GM23338 (cell line): Measurements from ENCODE around the gene MICAL2. TPM values are rescaled to one million over a fixed set of nuclear protein-coding genes. Genes with fewer than 3 reads are reported as not detected.

Experiments
- ATAC-seq: fragments of 200-7000 bp; cut with Tn5 transposase; 3 replicates; pipeline ENCODE4 v1.9.1; 2020
- DNase-seq: peaks from one replicate; pipeline ENCODE4 v3.0.0-alpha.2; 2015; ENCODE audit warnings: low spot score
- H2AFZ ChIP-seq: fragments of 200-600 bp; sonication (generic); 2 replicates; pipeline ENCODE4 v1.8.0; 2016; ENCODE audit warnings: antibody characterized with exemption, mild to moderate bottlenecking, moderate library complexity
- H3F3A ChIP-seq: fragments of 200-600 bp; sonication (generic); replicated peaks from 2 replicates; pipeline ENCODE4 v1.8.0; 2017; ENCODE audit warnings: antibody characterized with exemption, mixed run types, low read depth
- H3K27ac ChIP-seq: fragments of 200-600 bp; sonication (generic); 2 replicates; pipeline ENCODE4 v1.6.1; 2016; ENCODE audit warnings: low read depth
- H3K27me3 ChIP-seq: fragments of 200-600 bp; sonication (generic); 2 replicates; pipeline ENCODE4 v1.8.0; 2016; ENCODE audit warnings: mild to moderate bottlenecking, mixed run types, moderate library complexity; ENCODE audit not compliant: insufficient read depth
- H3K36me3 ChIP-seq: fragments of 200-600 bp; sonication (generic); 2 replicates; pipeline ENCODE4 v1.8.0; 2016; ENCODE audit warnings: mild to moderate bottlenecking; ENCODE audit not compliant: insufficient read depth
- H3K4me1 ChIP-seq: fragments of 200-600 bp; sonication (generic); 2 replicates; pipeline ENCODE4 v1.8.0; 2016; ENCODE audit warnings: mild to moderate bottlenecking, moderate library complexity; ENCODE audit not compliant: insufficient read depth
- H3K4me2 ChIP-seq: fragments of 200-600 bp; sonication (generic); 2 replicates; pipeline ENCODE4 v1.7.1; 2017; ENCODE audit warnings: mixed run types
- H3K4me3 ChIP-seq: fragments of 200-600 bp; sonication (generic); 2 replicates; pipeline ENCODE4 v1.6.1; 2016; ENCODE audit warnings: mixed run types
- H3K79me2 ChIP-seq: fragments of 200-600 bp; sonication (generic); replicated peaks from 2 replicates; pipeline ENCODE4 v1.8.0; 2017; ENCODE audit warnings: mild to moderate bottlenecking; ENCODE audit not compliant: insufficient read depth
- H3K9me2 ChIP-seq: fragments of 200-600 bp; sonication (generic); 2 replicates; pipeline ENCODE4 v1.8.0; 2017; ENCODE audit not compliant: insufficient read depth
- H4K20me1 ChIP-seq: fragments of 200-600 bp; sonication (generic); replicated peaks from 2 replicates; pipeline ENCODE4 v1.8.0; 2017; ENCODE audit warnings: mild to moderate bottlenecking; ENCODE audit not compliant: insufficient read depth
- H3K27ac Mint-ChIP-seq: 2 replicates; pipeline ENCODE4 v1.8.0; 2020; ENCODE audit warnings: inconsistent platforms, mild to moderate bottlenecking, moderate library complexity, mixed read lengths
- H3K27me3 Mint-ChIP-seq: 3 replicates; pipeline ENCODE4 v1.8.0; 2022; ENCODE audit warnings: low read depth, mild to moderate bottlenecking, moderate library complexity, mixed read lengths, inconsistent platforms; ENCODE audit not compliant: insufficient read depth, poor library complexity
- H3K36me3 Mint-ChIP-seq: 3 replicates; pipeline ENCODE4 v1.8.0; 2021; ENCODE audit warnings: low read depth, mild to moderate bottlenecking, inconsistent platforms, moderate library complexity, mixed read lengths
- H3K4me1 Mint-ChIP-seq: 3 replicates; pipeline ENCODE4 v1.8.0; 2020; ENCODE audit warnings: mild to moderate bottlenecking, inconsistent platforms, mixed read lengths
- H3K4me3 Mint-ChIP-seq: 3 replicates; pipeline ENCODE4 v1.8.0; 2021; ENCODE audit warnings: moderate library complexity, mild to moderate bottlenecking, inconsistent platforms, mixed read lengths
- H3K9me3 Mint-ChIP-seq: 3 replicates; pipeline ENCODE4 v1.8.0; 2020; ENCODE audit warnings: moderate library complexity, mild to moderate bottlenecking, inconsistent platforms, mixed read lengths
- CREB1 ChIP-seq: fragments of 250-450 bp; sonication (Bioruptor Pico); IDR thresholded peaks from 2 replicates; pipeline ENCODE4 v1.5.0; 2020; ENCODE audit warnings: low read depth, mild to moderate bottlenecking, moderate library complexity
- CTCF ChIP-seq, 2 experiments: fragments of 200-600 bp in 1 of 2; sonication (generic) in 1 of 2; conservative IDR thresholded peaks; 2 replicates each; pipeline versions ENCODE4 v1.5.1 to v1.6.1; 2016 to 2017; ENCODE audit warnings: antibody characterized with exemption in 2 of 2, low read depth in 2 of 2, mild to moderate bottlenecking in 2 of 2, moderate library complexity in 1 of 2
- EZH2 ChIP-seq: fragments of 200-600 bp; sonication (generic); IDR thresholded peaks from one replicate; pipeline ENCODE4 v1.8.0; 2017; ENCODE audit warnings: antibody characterized with exemption, mild to moderate bottlenecking, low read depth; ENCODE audit not compliant: unreplicated experiment
- JUNB ChIP-seq: IDR thresholded peaks from one replicate; pipeline ENCODE4 v1.6.1; 2016; ENCODE audit warnings: antibody characterized with exemption; ENCODE audit not compliant: unreplicated experiment
- NANOG ChIP-seq: IDR thresholded peaks from 2 replicates; pipeline ENCODE4 v1.6.1; 2016; ENCODE audit warnings: antibody characterized with exemption, borderline replicate concordance
- polyA plus RNA-seq: library from polyadenylated mRNA; unstranded; fragments of >200 nt; fragmentation: Nextera tagmentation; extraction: Ambion mirVana; gene quantifications from 2 replicates; pipeline ENCODE4 v1.2.1, GENCODE V29; 2016
- total RNA-seq: library from RNA; depleted of rRNA; stranded (reverse); fragments of >200 nt; shearing (Covaris generic); gene quantifications from 2 replicates; pipeline ENCODE4 v1.2.3, GENCODE V29; 2014
- TF ChIP-seq, protein P1 (sequence below): fragments of 250-450 bp; sonication (Bioruptor Pico); IDR thresholded peaks from 2 replicates; pipeline ENCODE4 v1.5.0; 2020; ENCODE audit warnings: mild to moderate bottlenecking, moderate library complexity
- TF ChIP-seq, protein P2 (sequence below): IDR thresholded peaks from 2 replicates; pipeline ENCODE4 v1.6.1; 2016; ENCODE audit warnings: antibody characterized with exemption

MICAL2 gene
- total and polyA plus RNA-seq, 2 experiments from 2014 or later = 0.66 to 1.4 TPM

- TF ChIP-seq, protein P1, sequence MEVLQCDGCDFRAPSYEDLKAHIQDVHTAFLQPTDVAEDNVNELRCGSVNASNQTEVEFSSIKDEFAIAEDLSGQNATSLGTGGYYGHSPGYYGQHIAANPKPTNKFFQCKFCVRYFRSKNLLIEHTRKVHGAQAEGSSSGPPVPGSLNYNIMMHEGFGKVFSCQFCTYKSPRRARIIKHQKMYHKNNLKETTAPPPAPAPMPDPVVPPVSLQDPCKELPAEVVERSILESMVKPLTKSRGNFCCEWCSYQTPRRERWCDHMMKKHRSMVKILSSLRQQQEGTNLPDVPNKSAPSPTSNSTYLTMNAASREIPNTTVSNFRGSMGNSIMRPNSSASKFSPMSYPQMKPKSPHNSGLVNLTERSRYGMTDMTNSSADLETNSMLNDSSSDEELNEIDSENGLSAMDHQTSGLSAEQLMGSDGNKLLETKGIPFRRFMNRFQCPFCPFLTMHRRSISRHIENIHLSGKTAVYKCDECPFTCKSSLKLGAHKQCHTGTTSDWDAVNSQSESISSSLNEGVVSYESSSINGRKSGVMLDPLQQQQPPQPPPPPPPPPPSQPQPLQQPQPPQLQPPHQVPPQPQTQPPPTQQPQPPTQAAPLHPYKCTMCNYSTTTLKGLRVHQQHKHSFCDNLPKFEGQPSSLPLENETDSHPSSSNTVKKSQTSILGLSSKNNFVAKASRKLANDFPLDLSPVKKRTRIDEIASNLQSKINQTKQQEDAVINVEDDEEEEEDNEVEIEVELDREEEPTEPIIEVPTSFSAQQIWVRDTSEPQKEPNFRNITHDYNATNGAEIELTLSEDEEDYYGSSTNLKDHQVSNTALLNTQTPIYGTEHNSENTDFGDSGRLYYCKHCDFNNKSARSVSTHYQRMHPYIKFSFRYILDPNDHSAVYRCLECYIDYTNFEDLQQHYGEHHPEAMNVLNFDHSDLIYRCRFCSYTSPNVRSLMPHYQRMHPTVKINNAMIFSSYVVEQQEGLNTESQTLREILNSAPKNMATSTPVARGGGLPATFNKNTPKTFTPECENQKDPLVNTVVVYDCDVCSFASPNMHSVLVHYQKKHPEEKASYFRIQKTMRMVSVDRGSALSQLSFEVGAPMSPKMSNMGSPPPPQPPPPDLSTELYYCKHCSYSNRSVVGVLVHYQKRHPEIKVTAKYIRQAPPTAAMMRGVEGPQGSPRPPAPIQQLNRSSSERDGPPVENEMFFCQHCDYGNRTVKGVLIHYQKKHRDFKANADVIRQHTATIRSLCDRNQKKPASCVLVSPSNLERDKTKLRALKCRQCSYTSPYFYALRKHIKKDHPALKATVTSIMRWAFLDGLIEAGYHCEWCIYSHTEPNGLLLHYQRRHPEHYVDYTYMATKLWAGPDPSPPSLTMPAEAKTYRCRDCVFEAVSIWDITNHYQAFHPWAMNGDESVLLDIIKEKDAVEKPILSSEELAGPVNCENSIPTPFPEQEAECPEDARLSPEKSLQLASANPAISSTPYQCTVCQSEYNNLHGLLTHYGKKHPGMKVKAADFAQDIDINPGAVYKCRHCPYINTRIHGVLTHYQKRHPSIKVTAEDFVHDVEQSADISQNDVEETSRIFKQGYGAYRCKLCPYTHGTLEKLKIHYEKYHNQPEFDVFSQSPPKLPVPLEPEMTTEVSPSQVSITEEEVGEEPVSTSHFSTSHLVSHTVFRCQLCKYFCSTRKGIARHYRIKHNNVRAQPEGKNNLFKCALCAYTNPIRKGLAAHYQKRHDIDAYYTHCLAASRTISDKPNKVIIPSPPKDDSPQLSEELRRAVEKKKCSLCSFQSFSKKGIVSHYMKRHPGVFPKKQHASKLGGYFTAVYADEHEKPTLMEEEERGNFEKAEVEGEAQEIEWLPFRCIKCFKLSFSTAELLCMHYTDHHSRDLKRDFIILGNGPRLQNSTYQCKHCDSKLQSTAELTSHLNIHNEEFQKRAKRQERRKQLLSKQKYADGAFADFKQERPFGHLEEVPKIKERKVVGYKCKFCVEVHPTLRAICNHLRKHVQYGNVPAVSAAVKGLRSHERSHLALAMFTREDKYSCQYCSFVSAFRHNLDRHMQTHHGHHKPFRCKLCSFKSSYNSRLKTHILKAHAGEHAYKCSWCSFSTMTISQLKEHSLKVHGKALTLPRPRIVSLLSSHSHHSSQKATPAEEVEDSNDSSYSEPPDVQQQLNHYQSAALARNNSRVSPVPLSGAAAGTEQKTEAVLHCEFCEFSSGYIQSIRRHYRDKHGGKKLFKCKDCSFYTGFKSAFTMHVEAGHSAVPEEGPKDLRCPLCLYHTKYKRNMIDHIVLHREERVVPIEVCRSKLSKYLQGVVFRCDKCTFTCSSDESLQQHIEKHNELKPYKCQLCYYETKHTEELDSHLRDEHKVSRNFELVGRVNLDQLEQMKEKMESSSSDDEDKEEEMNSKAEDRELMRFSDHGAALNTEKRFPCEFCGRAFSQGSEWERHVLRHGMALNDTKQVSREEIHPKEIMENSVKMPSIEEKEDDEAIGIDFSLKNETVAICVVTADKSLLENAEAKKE (CRISPR knock-in tag) = no peak
These were observed 21.9 kb upstream of the MICAL2 start (continued) for GRCh38 chr11:12088531-12088930.

GRCh38 chr11:12089041-12089440 is 21.3 kb upstream of the MICAL2 start:
- H2AFZ ChIP-seq = no peak overlapping the region
- H3K9me3 Mint-ChIP-seq = no peaks in the 10 kb centered on the region
- H3K4me1 Mint-ChIP-seq = peaks cover 26% of the 10 kb centered on the region
- H3K36me3 ChIP-seq = no peaks in the 10 kb centered on the region
- H3K4me3 ChIP-seq = no peak overlapping the region
- H3K36me3 Mint-ChIP-seq = no peaks in the 10 kb centered on the region
- H3K27me3 Mint-ChIP-seq = peaks cover 13% of the 10 kb centered on the region
- H3K9me2 ChIP-seq = no peaks in the 10 kb centered on the region
- ATAC-seq (no peak), DNase-seq (no peak)
- H3F3A ChIP-seq = no peaks in the 10 kb centered on the region
- H3K79me2 ChIP-seq = no peaks in the 10 kb centered on the region
- no peak overlapping the region for H3K4me3 Mint-ChIP-seq
- H3K27ac Mint-ChIP-seq = no peak overlapping the region
- H3K4me1 ChIP-seq = 0 out of 2 replicates have a peak, but pooled peaks cover 8% of the 10 kb centered on the region
- no peak overlapping the region for H3K4me2 ChIP-seq
- no peaks in the 10 kb centered on the region for H4K20me1 ChIP-seq
- H3K27me3 ChIP-seq = no peaks in the 10 kb centered on the region
- H3K27ac ChIP-seq = no peak overlapping the region
- no peak for TF ChIP-seq JUNB
- no peak for TF ChIP-seq CTCF (conservative IDR thresholded peaks at IDR 0.05; ENCODE audit: low read depth in 2 of 2)
- TF ChIP-seq, protein P2, sequence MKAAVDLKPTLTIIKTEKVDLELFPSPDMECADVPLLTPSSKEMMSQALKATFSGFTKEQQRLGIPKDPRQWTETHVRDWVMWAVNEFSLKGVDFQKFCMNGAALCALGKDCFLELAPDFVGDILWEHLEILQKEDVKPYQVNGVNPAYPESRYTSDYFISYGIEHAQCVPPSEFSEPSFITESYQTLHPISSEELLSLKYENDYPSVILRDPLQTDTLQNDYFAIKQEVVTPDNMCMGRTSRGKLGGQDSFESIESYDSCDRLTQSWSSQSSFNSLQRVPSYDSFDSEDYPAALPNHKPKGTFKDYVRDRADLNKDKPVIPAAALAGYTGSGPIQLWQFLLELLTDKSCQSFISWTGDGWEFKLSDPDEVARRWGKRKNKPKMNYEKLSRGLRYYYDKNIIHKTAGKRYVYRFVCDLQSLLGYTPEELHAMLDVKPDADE = no peak
- TF ChIP-seq, protein P1 (CRISPR knock-in tag) = no peak
- TF ChIP-seq NANOG = no peak
- no peak for TF ChIP-seq EZH2
- no peak for TF ChIP-seq CREB1 (CRISPR knock-in tag)
